HG02840 (cell line): ENCODE measurements around the gene RNASEH2C.
"Not testable (repeated sequence)": the region's sequence is repeated elsewhere in the genome, so short reads cannot be mapped to it uniquely, and the experiment has no call there.

Source experiments
- ATAC-seq: cut with Tn5 transposase; IDR thresholded peaks from one replicate; pipeline ENCODE4 v1.9.1; 2021; ENCODE audit warnings: mild to moderate bottlenecking, moderate library complexity, moderate number of reproducible peaks; ENCODE audit not compliant: unreplicated experiment, low FRiP score

Gene RNASEH2C

GRCh38 chr11:65695459-65696241 lies 24.9 kb downstream of the RNASEH2C start:
- no peak for ATAC-seq

- no peak for ATAC-seq
These were observed 28.2 kb downstream of the RNASEH2C start for GRCh38 chr11:65692367-65692766.

- not testable (repeated sequence) for ATAC-seq
These were observed 28.8 kb downstream of the RNASEH2C start for GRCh38 chr11:65691847-65692246.

DNA sequence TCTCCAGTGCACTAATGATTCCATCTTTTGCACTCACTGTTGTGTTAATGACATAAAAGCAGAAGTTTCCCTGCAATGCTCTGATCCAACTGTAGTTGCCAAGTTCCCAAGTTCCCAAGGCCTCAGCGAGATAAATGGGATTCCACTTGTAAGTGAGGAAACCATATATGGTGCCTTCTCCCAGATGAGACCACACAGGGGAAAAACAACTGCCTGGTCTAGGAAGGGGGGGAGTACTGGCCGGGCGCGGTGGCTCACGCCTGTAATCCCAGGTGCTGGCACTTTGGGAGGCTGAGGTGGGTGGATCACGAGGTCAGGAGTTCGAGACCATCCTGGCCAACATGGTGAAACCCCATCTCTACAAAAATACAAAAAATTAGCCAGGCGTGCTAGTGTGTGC lies 34.6 kb downstream of the RNASEH2C start:
- no peak for ATAC-seq

DNA sequence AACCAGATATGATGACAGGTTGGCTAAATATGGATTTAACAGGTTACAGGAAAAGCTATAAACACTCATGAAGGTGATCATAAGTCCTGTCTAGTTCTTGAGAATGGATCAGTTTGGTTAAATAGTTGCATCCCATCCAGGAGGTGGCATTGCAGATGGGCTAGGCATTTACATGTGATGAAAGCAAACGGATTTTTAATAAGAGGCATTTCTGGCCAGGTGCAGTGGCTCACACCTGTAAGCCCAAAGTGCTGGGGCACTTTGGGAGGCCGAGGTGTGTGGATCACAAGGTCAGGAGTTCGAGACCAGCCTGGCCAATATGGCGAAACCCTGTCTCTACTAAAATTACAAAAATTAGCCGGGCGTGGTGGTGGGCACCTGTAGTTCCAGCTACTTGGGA lies 37.1 kb downstream of the RNASEH2C start:
- not testable (repeated sequence) for ATAC-seq

DNA sequence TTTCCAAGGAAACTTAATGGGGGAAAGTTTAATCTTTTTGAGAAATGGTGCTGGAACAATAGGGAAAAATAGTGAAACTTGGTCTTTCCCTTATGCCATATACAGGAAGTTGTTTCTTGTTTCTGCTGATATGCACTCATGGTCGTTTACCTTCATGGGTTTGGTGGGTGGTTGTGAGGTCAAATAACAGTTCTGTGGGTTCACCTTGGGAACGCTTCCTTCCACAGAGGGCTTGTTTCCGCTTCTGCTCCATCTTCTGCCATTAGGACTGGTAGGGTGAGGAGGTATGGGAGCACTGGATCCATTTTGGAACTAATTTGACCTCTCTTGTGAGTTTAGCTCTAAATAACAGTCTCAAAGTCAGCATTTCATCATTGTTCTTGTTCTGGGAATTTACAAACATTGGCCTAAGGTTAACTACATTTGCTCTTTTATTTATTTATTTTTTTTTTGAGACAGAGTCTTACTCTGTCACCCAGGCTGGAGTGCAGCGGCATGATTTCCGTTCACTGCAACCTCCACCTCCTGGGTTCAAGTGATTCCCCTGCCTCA lies 40.3 kb downstream of the RNASEH2C start:
- no peak for ATAC-seq

DNA sequence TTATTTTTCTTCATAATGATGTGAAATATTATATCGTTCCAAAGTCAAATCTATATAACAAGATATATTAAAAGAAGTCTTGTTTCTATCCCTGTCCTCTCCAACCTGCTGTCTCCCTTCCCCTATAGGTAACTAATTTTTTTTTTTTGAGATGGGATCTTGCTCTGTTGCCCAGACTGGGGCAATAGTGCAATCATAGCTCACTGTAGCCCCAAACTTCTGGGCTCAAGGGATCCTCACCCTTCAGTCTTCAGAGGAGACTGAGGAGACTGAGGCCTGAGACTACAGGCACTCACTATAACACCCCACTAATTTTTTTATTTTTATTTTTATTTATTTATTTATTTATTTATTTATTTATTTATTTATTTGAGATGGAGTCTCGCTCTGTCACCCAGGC lies 47.6 kb downstream of the RNASEH2C start:
- no peak for ATAC-seq

- ATAC-seq, result no peak
These were observed 48.3 kb downstream of the RNASEH2C start for GRCh38 chr11:65672180-65672860.
